ENCODE results near the gene COQ5. TPM values are rescaled to one million over a fixed set of nuclear protein-coding genes. Genes with fewer than 3 reads are reported as not detected.
A peak's percentile ranks its signal among the peaks of the same experiment; 100 is the strongest.

The COQ5 gene
- total and polyA plus RNA-seq, 2 of the 4 experiments (the other 2 are of a cell fraction), result 21.6 to 25.1 TPM

GRCh38 chr12:120528861-120529525 lies at the start of gene COQ5 (continued):
- TF ChIP-seq CTCF (conservative IDR thresholded peaks at IDR 0.05; ENCODE audit: low read depth, low read length) (no peak), MXI1 (IDR thresholded peaks at IDR 0.05; ENCODE audit: borderline replicate concordance, low read depth, low read length) (peak; percentile 47; the same call in 1 of the 2 replicates), MAZ (IDR thresholded peaks at IDR 0.05; ENCODE audit: borderline replicate concordance, low read depth, low read length) (peak; percentile 53; the same call in 1 of the 2 replicates), RCOR1 (IDR thresholded peaks at IDR 0.05; ENCODE audit: insufficient replicate concordance, low read length) (no peak), BHLHE40 (IDR thresholded peaks at IDR 0.05; ENCODE audit: low read depth, low read length) (0 out of 2 replicates have a peak, but pooled peaks have one; percentile 22)
